VCaP (cell line): ENCODE measurements around the gene MYL4.
A peak's percentile ranks its signal among the peaks of the same experiment; 100 is the strongest.

Experiments used
- H3K27ac ChIP-seq: fragments of 450-650 bp; 2 replicates; pipeline ENCODE4 v1.5.1; 2017
- CTCF ChIP-seq: fragments of 450-650 bp; conservative IDR thresholded peaks from 2 replicates; pipeline ENCODE4 v1.5.1; 2017; ENCODE audit warnings: mild to moderate bottlenecking, moderate library complexity

MYL4 gene

DNA sequence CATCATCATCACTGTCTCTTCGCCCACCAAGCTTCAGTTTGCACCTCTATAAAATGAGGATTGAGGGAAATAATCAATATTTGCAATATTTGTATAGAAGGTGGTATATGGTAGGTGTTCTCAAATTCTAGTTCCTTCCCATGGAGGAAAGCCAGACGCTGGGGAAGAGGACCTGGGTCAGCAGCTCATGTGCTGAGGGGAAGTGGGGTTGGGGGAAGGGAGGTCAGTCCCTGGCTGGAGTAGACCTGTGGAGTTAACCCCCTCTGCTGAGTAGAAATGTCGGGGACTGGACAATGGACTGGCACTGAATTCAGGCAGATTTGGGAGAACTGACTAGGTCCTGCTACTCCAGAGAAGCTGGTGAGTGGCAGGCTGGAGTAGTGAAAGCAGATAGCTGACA, 31.7 kb downstream of the MYL4 start:
- H3K27ac ChIP-seq = peak overlapping the region; percentile 73
- no peak for TF ChIP-seq CTCF

DNA sequence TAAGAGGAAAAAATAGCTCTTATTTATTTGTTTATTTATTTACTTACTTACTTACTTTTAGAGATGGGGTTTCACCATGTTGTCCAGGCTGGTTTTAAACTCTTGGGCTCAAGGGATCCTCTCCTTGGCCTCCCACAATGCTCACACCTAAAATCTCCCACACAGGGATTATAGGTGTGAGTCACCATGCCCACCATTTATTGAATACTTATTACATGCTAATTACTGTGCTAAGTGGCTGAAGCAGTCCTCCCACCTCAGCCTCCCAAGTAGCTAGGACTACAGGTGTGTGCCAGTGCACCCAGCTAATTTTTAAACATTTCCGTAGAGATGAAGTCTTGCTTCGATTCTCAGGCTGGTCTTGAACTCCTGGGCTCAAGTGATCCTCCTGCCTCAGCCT, 33.5 kb downstream of the MYL4 start:
- no peak overlapping the region for H3K27ac ChIP-seq
- no peak for TF ChIP-seq CTCF

GRCh38 chr17:47243737-47244598, 34.8 kb downstream of the MYL4 start:
- H3K27ac ChIP-seq = no peak overlapping the region
- TF ChIP-seq CTCF = no peak

GRCh38 chr17:47244697-47245096, 35.5 kb downstream of the MYL4 start:
- no peak for TF ChIP-seq CTCF
- H3K27ac ChIP-seq = peak overlapping the region; percentile 58; the same call in 1 of the 2 replicates

DNA sequence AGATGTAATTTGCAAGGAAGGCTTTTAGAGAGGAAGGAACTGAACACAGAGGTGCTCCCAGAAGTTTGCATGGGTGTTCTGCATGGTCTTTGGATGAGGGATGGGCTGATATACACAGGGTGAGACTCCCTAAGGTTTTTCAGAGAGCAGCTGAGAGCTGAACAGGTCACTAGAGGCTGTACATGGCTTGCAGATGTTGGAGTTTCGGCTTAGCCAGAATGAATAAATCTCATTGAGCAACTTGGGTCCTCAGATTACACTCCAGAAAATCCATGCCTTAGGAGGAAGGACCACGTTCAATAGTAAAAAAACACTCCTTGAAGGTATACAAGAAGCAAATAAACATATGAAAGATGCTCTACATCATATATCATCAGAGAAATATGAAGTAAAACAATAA, 37.0 kb downstream of the MYL4 start:
- H3K27ac ChIP-seq = peak overlapping the region; percentile 58
- TF ChIP-seq CTCF = no peak

DNA sequence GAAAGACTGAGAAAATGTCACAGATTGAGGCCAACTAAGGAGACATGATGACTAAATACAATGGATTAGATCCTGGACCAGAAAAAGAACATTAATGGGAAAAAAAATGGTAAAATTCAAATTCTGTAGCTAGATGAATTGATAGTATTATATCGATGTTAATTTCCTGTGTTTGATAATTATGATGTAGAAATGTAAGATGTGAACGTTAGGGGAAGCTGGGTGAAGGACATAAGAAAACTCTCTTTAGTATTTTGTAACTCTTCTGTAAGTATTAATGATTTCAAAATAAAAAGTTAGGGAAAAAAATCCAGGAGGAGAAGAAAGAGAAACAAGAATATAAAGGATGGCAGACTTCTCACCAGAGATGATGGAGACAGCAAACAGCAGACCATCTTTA, 41.7 kb downstream of the MYL4 start:
- TF ChIP-seq CTCF = no peak
- no peak overlapping the region for H3K27ac ChIP-seq

- TF ChIP-seq CTCF = no peak
- H3K27ac ChIP-seq = no peak overlapping the region
These were observed 42.3 kb downstream of the MYL4 start for GRCh38 chr17:47251421-47251940.
